ENCODE results near the gene ZBTB5. TPM values are rescaled to one million over a fixed set of nuclear protein-coding genes. Genes with fewer than 3 reads are reported as not detected.
"Not testable (repeated sequence)": the region's sequence is repeated elsewhere in the genome, so short reads cannot be mapped to it uniquely, and the experiment has no call there.

The ZBTB5 gene
- total and polyA plus RNA-seq, 4 donors = 16.2 to 20.8 (median 20.0) TPM

GRCh38 chr9:37398464-37399025 lies 66.7 kb downstream of the ZBTB5 start:
- Histone ChIP-seq H3K4me1 (ENCODE audit: control insufficient read depth, insufficient read depth, low read length) (no peaks in the 10 kb centered on the region), H3K36me3 (ENCODE audit: control insufficient read depth, insufficient read depth, low read length) (no peaks in the 10 kb centered on the region), H3K4me3 (ENCODE audit: low read depth, low read length) (no peak overlapping the region), H3K27ac (ENCODE audit: low read depth, low read length) (no peak overlapping the region), H3K27me3 (ENCODE audit: control insufficient read depth, insufficient read depth, low read length) (no peaks in the 10 kb centered on the region), H3K9me3 (ENCODE audit: control insufficient read depth, insufficient read depth, low read length) (no peaks in the 10 kb centered on the region)
- DNase-seq (ENCODE audit: low read depth in 4 of 6, low spot score in 6 of 6) = no peak
- WGBS (ENCODE audit: insufficient coverage) = 75% methylated on average over 4 of the region's 7 CpGs

- H3K9me3 ChIP-seq (ENCODE audit: control insufficient read depth, insufficient read depth, low read length); H3K27me3 ChIP-seq (ENCODE audit: control insufficient read depth, insufficient read depth, low read length); H3K4me1 ChIP-seq (ENCODE audit: control insufficient read depth, insufficient read depth, low read length); H3K27ac ChIP-seq (ENCODE audit: low read depth, low read length); H3K4me3 ChIP-seq (ENCODE audit: low read depth, low read length); H3K36me3 ChIP-seq (ENCODE audit: control insufficient read depth, insufficient read depth, low read length); DNase-seq (ENCODE audit: low read depth in 4 of 6, low spot score in 6 of 6): not testable (repeated sequence)
- no CpG with 5 or more reads among the region's 3 CpGs for WGBS (ENCODE audit: insufficient coverage)
Observed at GRCh38 chr9:37397948-37398347, 67.3 kb downstream of the ZBTB5 start.

GRCh38 chr9:37395663-37396062 lies 69.6 kb downstream of the ZBTB5 start:
- Histone ChIP-seq H3K36me3 (ENCODE audit: control insufficient read depth, insufficient read depth, low read length) (no peaks in the 10 kb centered on the region), H3K9me3 (ENCODE audit: control insufficient read depth, insufficient read depth, low read length) (no peaks in the 10 kb centered on the region), H3K27me3 (ENCODE audit: control insufficient read depth, insufficient read depth, low read length) (no peaks in the 10 kb centered on the region), H3K4me3 (ENCODE audit: low read depth, low read length) (no peak overlapping the region), H3K27ac (ENCODE audit: low read depth, low read length) (no peak overlapping the region), H3K4me1 (ENCODE audit: control insufficient read depth, insufficient read depth, low read length) (no peaks in the 10 kb centered on the region)
- no peak for DNase-seq (ENCODE audit: low read depth in 4 of 6, low spot score in 6 of 6)
- 96% methylated on average over 4 of the region's 8 CpGs for WGBS (ENCODE audit: insufficient coverage)

- H3K4me1 ChIP-seq (ENCODE audit: control insufficient read depth, insufficient read depth, low read length) = no peaks in the 10 kb centered on the region
- H3K36me3 ChIP-seq (ENCODE audit: control insufficient read depth, insufficient read depth, low read length) = no peaks in the 10 kb centered on the region
- H3K27ac ChIP-seq (ENCODE audit: low read depth, low read length) = no peak overlapping the region
- DNase-seq (ENCODE audit: low read depth in 4 of 6, low spot score in 6 of 6) = no peak
- H3K4me3 ChIP-seq (ENCODE audit: low read depth, low read length) = no peak overlapping the region
- H3K27me3 ChIP-seq (ENCODE audit: control insufficient read depth, insufficient read depth, low read length) = no peaks in the 10 kb centered on the region
- H3K9me3 ChIP-seq (ENCODE audit: control insufficient read depth, insufficient read depth, low read length) = no peaks in the 10 kb centered on the region
- 73% methylated on average over 6 of the region's 12 CpGs for WGBS (ENCODE audit: insufficient coverage)
Observed at GRCh38 chr9:37395229-37395628, 70.0 kb downstream of the ZBTB5 start.

DNA sequence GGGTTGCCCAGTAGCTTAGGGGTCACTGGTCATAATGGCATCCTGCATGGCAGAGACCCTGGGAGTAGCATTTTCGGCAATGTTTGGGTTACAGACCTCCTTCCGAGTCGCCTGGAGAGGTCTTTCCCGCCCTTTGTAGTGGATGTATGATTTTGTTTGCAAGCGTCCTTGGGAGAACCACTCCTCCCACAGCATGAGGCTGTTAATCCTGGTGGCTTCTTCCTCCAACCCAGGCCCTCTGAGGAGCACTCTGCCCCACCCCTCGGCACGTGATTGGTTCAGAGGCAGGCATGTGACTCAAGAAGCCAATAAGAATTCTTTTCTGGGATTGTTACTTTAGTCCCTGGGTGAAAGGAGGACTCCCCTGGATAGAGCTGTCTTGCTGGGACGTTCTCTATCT lies 73.0 kb downstream of the ZBTB5 start:
- no peaks in the 10 kb centered on the region for H3K36me3 ChIP-seq (ENCODE audit: control insufficient read depth, insufficient read depth, low read length)
- 69% methylated on average over 3 of the region's 8 CpGs for WGBS (ENCODE audit: insufficient coverage)
- no peak for DNase-seq (ENCODE audit: low read depth in 4 of 6, low spot score in 6 of 6)

GRCh38 chr9:37390759-37391158 lies 74.5 kb downstream of the ZBTB5 start:
- DNase-seq (ENCODE audit: low read depth in 4 of 6, low spot score in 6 of 6) = no peak
- Histone ChIP-seq H3K4me1 (ENCODE audit: control insufficient read depth, insufficient read depth, low read length) (no peaks in the 10 kb centered on the region), H3K36me3 (ENCODE audit: control insufficient read depth, insufficient read depth, low read length) (no peaks in the 10 kb centered on the region), H3K4me3 (ENCODE audit: low read depth, low read length) (no peak overlapping the region), H3K9me3 (ENCODE audit: control insufficient read depth, insufficient read depth, low read length) (no peaks in the 10 kb centered on the region), H3K27me3 (ENCODE audit: control insufficient read depth, insufficient read depth, low read length) (no peaks in the 10 kb centered on the region), H3K27ac (ENCODE audit: low read depth, low read length) (no peak overlapping the region)
- WGBS (ENCODE audit: insufficient coverage) = 27% methylated on average over 6 of the region's 7 CpGs

More for the DNA sequence above, 73.0 kb downstream of the ZBTB5 start:
- H3K4me3 ChIP-seq (ENCODE audit: low read depth, low read length) = no peak overlapping the region
- H3K27me3 ChIP-seq (ENCODE audit: control insufficient read depth, insufficient read depth, low read length) = no peaks in the 10 kb centered on the region
- no peaks in the 10 kb centered on the region for H3K4me1 ChIP-seq (ENCODE audit: control insufficient read depth, insufficient read depth, low read length)
- H3K27ac ChIP-seq (ENCODE audit: low read depth, low read length) = no peak overlapping the region
- no peaks in the 10 kb centered on the region for H3K9me3 ChIP-seq (ENCODE audit: control insufficient read depth, insufficient read depth, low read length)

Other genes starting within 250 kb of the ZBTB5 start
- 100 to 1,000 TPM in 1 of 2 donors, 10 to 100 TPM in 1; 68.6 to 157 TPM for gene GRHPR, start 42.8 kb downstream of the ZBTB5 start, total RNA-seq
- 100 to 1,000 TPM; 132 to 141 TPM for gene GRHPR, start 42.8 kb downstream of the ZBTB5 start, polyA plus RNA-seq (ENCODE audit: insufficient read length in 2 of 2)
- gene POLR1E, start 20.5 kb upstream of the ZBTB5 start, total RNA-seq = 10 to 100 TPM; 26.4 to 26.7 TPM
- 10 to 100 TPM; 21.7 to 23.5 TPM for gene POLR1E, start 20.5 kb upstream of the ZBTB5 start, polyA plus RNA-seq (ENCODE audit: insufficient read length in 2 of 2)
- gene FBXO10, start 110.9 kb upstream of the ZBTB5 start, total RNA-seq = 10 to 100 TPM; 15.3 to 17.2 TPM
- gene FBXO10, start 110.9 kb upstream of the ZBTB5 start, polyA plus RNA-seq (ENCODE audit: insufficient read length in 2 of 2) = 10 to 100 TPM; 17.4 to 23.4 TPM
- 100 to 1,000 TPM in 1 of 2 donors, 10 to 100 TPM in 1; 99.8 to 130 TPM for gene TOMM5, start 127.1 kb upstream of the ZBTB5 start, total RNA-seq
- gene TOMM5, start 127.1 kb upstream of the ZBTB5 start, polyA plus RNA-seq (ENCODE audit: insufficient read length in 2 of 2) = 100 to 1,000 TPM; 105 to 115 TPM
- gene FRMPD1, start 185.5 kb upstream of the ZBTB5 start, total RNA-seq = 1 to 10 TPM; 2.7 to 8.9 TPM
- 1 to 10 TPM; 5.4 to 6.1 TPM for gene FRMPD1, start 185.5 kb upstream of the ZBTB5 start, polyA plus RNA-seq (ENCODE audit: insufficient read length in 2 of 2)